K562 (cell line): Measurements from ENCODE around the gene PAFAH1B2. TPM values are rescaled to one million over a fixed set of nuclear protein-coding genes. Genes with fewer than 3 reads are reported as not detected.

Experiments
- CHCHD3 ChIP-seq: fragments of 250-450 bp; sonication (Bioruptor Pico); IDR thresholded peaks from 2 replicates; pipeline ENCODE4 v2.1.2; 2022; ENCODE audit warnings: mild to moderate bottlenecking
- COPS2 ChIP-seq: fragments of 450-650 bp; conservative IDR thresholded peaks from 2 replicates; pipeline ENCODE4 v1.6.1; 2016; ENCODE audit warnings: mild to moderate bottlenecking, moderate library complexity
- CREM ChIP-seq: IDR thresholded peaks from 2 replicates; pipeline ENCODE4 v1.6.1; 2014; ENCODE audit warnings: antibody characterized with exemption, low read depth
- GABPA ChIP-seq: fragments of 200-800 bp; sonication (Bioruptor generic); conservative IDR thresholded peaks from 2 replicates; pipeline ENCODE4 v1.6.1; 2016; ENCODE audit warnings: low read depth, missing genetic modification characterization, missing compliant biosample characterization
- JUND ChIP-seq, 2 experiments: IDR thresholded peaks; 2 replicates in 1 of 2; 3 replicates in 1 of 2; pipeline ENCODE4 v1.6.1; 2011; ENCODE audit warnings: borderline replicate concordance in 2 of 2, low read depth in 2 of 2, low read length in 2 of 2, improper control_type of control experiment in 1 of 2, missing biosample characterization in 1 of 2, missing genetic modification characterization in 1 of 2, missing genetic modification reagents in 1 of 2
- MAZ ChIP-seq, 2 experiments: fragments of 450-650 bp in 1 of 2; sonication (generic) in 1 of 2; formaldehyde crosslinking; IDR thresholded peaks in 1 of 2; conservative IDR thresholded peaks in 1 of 2; 2 replicates each; pipeline versions ENCODE4 v1.4.0 to v1.5.0; 2020; ENCODE audit warnings: mild to moderate bottlenecking in 1 of 2, missing genetic modification reagents in 1 of 2
- NONO ChIP-seq, 2 experiments: fragments of 200-400 bp in 1 of 2; fragments of 450-650 bp in 1 of 2; formaldehyde crosslinking in 1 of 2; IDR thresholded peaks; 2 replicates each; pipeline ENCODE4 v1.6.1; 2017; ENCODE audit warnings: low read depth in 2 of 2, mild to moderate bottlenecking in 2 of 2, moderate library complexity in 2 of 2, low read length in 1 of 2
- SAP30 ChIP-seq: fragments of 200-600 bp; sonication (generic); IDR thresholded peaks from 2 replicates; pipeline ENCODE4 v1.6.1; 2012; ENCODE audit warnings: borderline replicate concordance, low read depth, mild to moderate bottlenecking, moderate library complexity, low read length, control low read depth, inconsistent platforms; ENCODE audit not compliant: insufficient read depth, poor library complexity, severe bottlenecking
- SIN3A ChIP-seq, 2 experiments: fragments of 150-350 bp in 1 of 2; IDR thresholded peaks; 2 replicates each; pipeline ENCODE4 v1.6.1; 2011 to 2016; ENCODE audit warnings: borderline replicate concordance in 2 of 2, low read depth in 2 of 2, low read length in 2 of 2, mild to moderate bottlenecking in 2 of 2, moderate library complexity in 2 of 2; ENCODE audit not compliant: control insufficient read depth in 1 of 2
- SIN3B ChIP-seq: fragments of 450-650 bp; IDR thresholded peaks from 2 replicates; pipeline ENCODE4 v1.6.1; 2017; ENCODE audit warnings: low read depth, mild to moderate bottlenecking, moderate library complexity
- TEAD2 ChIP-seq: fragments of 450-650 bp; IDR thresholded peaks from 2 replicates; pipeline ENCODE4 v1.6.1; 2016; ENCODE audit warnings: missing genetic modification characterization, control low read depth, missing compliant biosample characterization
- ZC3H4 ChIP-seq: sonication (generic); formaldehyde crosslinking; IDR thresholded peaks from 2 replicates; pipeline ENCODE4 v1.9.0; 2021; ENCODE audit warnings: missing genetic modification reagents, borderline replicate concordance
- polyA plus RNA-seq, 8 experiments: library from polyadenylated mRNA; depleted of rRNA in 4 of 8; stranded (reverse) in 5 of 8; unstranded in 3 of 8; fragments of >200 nt; fragmentation: Nextera tagmentation in 2 of 8; fragmentation: Illumina TruSeq in 1 of 8; extraction: Ambion mirVana in 2 of 8; extraction: Trizol in 1 of 8; gene quantifications; 2 replicates each; pipeline versions ENCODE4 v1.2.1 to v1.2.3, GENCODE V29; 2011 to 2014; ENCODE audit warnings: inconsistent platforms in 1 of 8, missing spikeins in 1 of 8
- total RNA-seq, 7 experiments: library from RNA; depleted of rRNA in 6 of 7; stranded (reverse); fragments of >200 nt in 6 of 7; fragmentation: Illumina TruSeq in 2 of 7; extraction: Trizol in 2 of 7; gene quantifications; 2 replicates each; pipeline versions ENCODE4 v1.2.1 to v1.2.3, GENCODE V29; 2011 to 2021; ENCODE audit warnings: low replicate concordance in 1 of 7

The PAFAH1B2 gene
- total and polyA plus RNA-seq, 9 of the 15 experiments (the other 6 are each of a cell fraction or from before 2014, with no cell fraction given): 27.8 to 94.7 (median 64.9) TPM

GRCh38 chr11:117097389-117098268 lies 46.5 kb upstream of the PAFAH1B2 start (continued):
- TF ChIP-seq SAP30 (peak; percentile 40), ZC3H4 (CRISPR knock-in tag) (0 out of 2 replicates have a peak, but pooled peaks have one; percentile 24), JUND (IDR thresholded peaks at IDR 0.05; ENCODE audit: borderline replicate concordance, low read depth, low read length) (no peak), JUND (tag; IDR thresholded peaks at IDR 0.05; ENCODE audit: borderline replicate concordance, low read depth, low read length) (no peak), MAZ (CRISPR knock-in tag; conservative IDR thresholded peaks at IDR 0.05 in 1 of 2, IDR thresholded peaks at IDR 0.05 in 1 of 2) (peak in 1 of 2 experiments; percentile 17; a peak in 2 of 4 replicates), CREM (0 out of 2 replicates have a peak, but pooled peaks have one; percentile 5), SIN3A (IDR thresholded peaks at IDR 0.05; ENCODE audit: borderline replicate concordance in 2 of 2, control insufficient read depth in 1 of 2, low read depth in 2 of 2, low read length in 2 of 2) (0 out of 4 replicates have a peak, but pooled peaks of 1 of the 2 experiments have one; percentile 4), CHCHD3 (CRISPR knock-in tag) (no peak), COPS2 (no peak), GABPA (0 out of 2 replicates have a peak, but pooled peaks have one; percentile 35), NONO (IDR thresholded peaks at IDR 0.05; ENCODE audit: low read depth in 2 of 2, low read length in 1 of 2) (peak in 1 of 2 experiments; percentile 52; a peak in 1 of 4 replicates), TEAD2 (tag) (no peak), SIN3B (peak; percentile 62)
- TF ChIP-seq, all 486 proteins: peak for 19
